Mesenteric fat pad (tissue), 1 donor: Measurements from ENCODE around the gene TNFRSF18. TPM values are rescaled to one million over a fixed set of nuclear protein-coding genes. Genes with fewer than 3 reads are reported as not detected.

Experiments
- DNase-seq: peaks from one replicate; pipeline ENCODE4 v3.0.0-alpha.2; 2020; ENCODE audit warnings: low spot score
- total RNA-seq: library from RNA; stranded (reverse); fragmentation: NEBNext Ultra II Directional; extraction: Animal tissue kit (Norgen Biotek cat#: 25700); gene quantifications from one replicate; pipeline ENCODE4 v1.2.1, GENCODE V29; 2021
- donor health status: DM: yes; HTN: yes; CAD: no.

Gene TNFRSF18
- total RNA-seq, 1 donor from 2014 or later = 0.80 TPM

DNA sequence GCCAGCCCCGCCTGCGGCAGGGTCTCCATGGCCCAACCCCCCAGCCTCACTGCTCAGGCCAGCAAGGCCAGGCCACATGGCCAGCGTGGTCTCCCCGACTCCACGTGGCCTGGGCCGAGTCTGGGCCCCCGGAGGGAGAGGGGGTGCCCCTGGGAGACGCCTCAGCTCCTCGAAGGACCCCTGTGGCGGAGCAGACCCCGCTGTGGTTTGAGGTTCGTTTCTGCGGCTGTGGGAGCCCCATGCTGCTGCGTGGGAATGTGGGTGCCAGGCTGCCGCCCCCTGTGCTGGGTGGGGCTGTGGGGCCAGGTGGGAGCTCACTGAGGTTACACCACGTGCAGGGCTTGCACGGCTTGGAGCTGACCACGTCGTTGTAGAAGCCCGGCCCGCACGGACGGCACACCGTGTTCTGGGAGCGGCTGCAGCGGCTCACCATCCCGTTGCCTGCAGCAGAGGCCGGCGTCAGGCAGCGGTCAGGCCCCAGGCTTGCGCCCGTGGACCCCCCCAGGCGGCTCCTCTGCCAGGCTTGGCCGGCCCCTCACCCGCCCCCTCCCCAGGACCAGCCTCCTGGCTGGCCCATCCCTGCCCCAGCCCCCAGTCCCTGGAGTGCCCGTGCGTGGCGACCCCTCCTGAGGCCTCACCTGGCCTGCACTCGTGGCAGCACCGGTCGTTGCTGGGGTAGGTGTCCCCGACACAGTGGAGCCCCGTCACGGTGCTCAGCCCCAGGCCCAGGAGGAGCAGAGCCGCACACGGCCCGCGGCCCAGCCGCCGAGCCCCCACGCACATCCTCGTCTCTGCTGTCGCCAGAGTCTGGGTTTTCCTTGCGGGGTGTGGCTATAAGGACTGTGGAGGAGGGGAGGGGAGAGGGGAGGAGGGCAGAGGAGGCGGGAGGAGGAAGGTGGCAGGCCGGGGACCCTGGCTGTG, 7.2 kb upstream of the TNFRSF18 start, which contains the start of gene TNFRSF4:
TSS of gene TNFRSF4 (minus strand) at position 809 of the 921 bp plus-strand sequence. CDS start at position 783, 26 bp downstream.
- no peak for DNase-seq

DNA sequence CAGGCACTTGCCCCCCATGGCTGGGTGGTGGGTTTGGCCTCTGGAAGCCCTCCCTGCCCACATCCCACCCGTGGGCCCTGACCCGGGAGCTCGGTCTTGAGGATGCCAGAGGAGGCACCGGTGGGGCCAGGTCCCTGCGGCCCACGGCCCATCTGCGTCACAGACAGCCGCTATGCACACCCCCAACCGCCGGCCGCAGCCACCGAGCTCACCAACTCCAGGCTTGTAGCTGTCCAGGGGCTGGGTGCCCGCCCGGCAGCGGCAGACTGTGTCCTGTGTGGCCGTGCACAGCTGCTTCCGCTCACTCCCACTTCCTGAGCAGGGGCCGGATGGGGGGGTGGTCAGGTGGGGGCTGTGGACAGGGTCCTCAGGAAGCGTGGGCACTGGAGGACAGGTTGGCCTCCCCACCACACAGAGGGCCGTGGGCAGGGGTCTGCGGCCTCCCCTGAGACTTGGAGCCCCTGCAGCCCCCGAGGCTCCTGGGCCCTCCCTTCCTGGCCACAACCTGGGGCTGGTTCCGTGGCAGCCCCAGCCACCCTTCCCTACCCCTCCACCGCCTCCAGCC, 6.5 kb upstream of the TNFRSF18 start:
- DNase-seq = no peak

DNA sequence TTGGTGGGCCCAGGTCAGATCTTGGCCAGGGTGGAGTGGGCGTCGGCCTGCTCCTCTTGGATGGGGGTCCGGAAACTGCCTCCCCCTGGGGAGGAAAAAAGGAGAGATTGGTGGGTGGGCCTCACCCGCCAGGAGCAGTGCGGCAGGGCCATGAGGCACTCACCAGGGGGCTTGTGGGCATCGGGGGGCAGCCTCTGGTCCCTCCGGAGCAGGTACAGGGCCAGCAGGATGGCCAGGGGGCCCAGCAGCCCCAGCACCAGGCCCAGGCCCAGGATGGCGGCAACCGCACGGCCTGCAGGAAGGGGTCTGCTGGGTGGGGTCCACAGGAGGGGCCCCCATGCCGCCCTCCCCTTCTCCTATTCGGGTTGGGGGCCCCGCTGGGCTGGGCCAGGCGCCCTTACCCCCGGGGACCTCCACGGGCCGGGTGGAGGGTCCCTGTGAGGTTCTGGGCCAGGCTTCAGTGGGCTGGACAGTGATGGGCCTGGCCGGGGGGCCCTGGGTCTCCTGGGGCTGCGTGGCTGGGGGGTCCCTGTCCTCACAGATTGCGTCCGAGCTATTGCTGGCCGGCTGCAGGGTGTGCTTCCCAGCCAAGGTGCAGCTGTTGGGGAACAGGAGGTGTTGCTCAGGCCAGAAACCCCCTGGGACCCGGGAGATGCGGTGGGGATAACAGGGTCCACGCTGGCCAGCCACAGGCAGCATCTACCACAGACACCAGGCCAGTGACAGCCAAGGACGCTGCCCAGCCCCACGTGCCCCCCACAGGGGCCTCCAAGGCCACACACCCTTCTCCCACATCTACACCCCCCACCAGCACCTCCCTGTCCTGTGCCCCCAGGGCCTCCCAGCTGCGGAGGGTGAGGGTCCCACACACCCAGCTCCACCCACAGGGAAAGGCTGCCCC, 5.4 kb upstream of the TNFRSF18 start:
- no peak for DNase-seq

DNA sequence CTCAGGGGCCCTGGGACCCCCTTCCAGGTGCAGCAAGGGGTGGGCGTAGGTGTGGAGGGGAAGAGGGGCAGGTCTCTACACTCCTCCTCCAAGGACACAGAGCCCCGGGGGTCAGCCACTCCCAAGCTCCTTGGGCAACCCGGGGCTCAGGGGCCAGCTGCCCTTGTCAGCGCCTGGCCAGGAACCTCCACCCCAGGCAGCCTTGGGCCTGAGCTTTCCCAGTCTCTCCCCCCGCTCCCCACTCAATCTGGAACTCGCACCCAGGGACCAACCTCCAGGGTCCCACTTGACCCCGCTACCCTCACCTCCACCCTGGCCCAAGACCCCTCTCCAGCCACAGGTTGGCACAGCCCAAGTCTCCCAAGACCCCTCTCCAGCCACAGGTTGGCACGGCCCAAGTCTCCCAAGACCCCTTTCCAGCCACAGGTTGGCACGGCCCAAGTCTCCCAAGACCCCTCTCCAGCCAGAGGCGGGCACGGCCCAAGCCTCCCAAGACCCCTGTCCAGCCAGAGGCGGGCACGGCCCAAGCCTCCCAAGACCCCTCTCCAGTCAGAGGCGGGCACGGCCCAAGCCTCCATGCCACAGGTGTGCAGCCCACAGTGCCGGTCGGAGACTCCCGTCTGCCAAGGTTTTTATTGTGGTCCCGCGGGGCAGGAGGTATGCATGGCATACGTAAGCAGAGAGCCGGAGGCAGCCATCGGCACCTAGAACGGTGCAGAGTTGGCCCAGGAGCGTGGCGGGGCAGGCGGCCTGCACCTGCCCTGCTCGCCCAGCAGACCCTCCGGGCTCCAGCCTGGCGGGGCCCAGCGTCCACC, 4.5 kb upstream of the TNFRSF18 start:
- no peak for DNase-seq

DNA sequence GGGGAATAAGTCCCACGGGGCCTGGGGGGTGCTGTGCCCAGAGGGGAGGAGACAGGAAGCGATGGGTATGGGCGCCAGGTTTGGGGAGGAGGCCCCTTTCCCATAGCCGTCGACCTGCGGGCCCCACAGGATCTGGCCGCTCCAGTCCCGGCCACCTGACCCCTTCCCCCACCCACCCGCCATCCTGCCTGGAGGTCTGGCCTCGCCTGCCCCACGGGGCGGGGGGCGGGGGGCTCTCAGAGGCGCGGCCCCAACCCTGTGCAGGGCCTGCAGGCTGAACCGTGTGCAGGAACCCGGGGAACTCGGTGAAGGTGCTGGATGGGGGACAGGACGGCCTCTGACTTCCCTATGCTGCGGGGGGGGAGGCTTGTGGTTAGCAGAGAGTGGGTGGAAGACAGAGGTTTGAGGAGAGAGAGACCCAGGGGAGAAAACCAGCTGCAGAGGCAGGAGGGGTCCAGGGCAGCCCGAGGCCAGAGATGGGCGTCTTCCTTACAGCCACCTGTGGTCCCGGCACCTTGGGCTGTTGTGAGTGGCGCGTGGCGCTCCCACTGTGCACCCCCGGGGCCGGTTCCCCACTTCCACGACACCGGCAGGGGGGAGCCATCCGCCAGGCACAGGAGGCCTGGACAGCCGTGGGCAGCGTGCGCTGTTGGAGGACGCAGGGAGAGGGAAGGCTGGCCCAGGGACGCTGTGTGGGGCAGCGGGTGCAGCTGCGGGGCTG, 2.5 kb upstream of the TNFRSF18 start:
- DNase-seq = no peak

DNA sequence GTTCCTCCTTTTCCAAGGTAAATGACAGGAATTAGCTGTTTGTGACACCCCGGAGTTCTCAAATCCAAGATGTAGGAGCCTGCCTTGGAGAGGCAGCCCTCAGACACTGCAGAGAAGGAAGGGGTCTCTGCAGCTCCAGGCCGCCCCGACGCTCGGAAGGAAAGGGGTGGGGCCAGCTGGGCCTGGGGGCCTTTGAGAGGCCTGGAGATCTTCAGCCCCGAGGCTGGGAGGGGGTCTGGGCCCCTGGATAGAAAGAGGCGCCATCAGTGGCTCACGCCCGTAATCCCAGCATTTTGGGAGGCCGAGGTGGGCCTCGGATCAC, 1.1 kb upstream of the TNFRSF18 start:
- no peak for DNase-seq

DNA sequence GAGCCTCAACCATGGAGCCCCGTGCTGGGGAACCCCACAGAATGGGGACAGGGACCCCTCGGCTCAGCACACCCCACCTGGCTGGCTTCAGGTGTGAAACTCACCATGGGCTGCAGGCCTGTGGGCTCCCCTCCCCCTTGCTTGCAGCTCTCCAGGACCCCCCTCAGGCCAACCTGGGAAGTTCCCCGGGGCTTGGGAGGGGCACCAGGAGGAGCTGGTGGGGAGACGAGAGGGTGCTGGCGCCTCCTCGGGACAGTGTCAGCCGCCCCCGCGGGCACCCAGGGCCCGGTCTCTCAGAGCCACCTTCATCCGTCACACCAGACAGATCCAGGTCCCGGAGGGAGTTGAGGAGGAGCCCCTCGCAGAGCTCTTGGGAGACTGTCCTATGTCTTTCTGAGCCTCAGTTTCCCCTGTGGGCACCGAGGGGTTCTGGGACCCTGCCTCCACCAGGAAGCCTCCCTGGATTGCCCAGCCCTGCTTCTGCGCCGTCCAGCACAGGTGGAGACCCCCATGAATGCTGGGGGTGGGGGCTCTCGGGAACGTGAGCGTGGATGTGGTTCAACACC, 657 bp upstream of the TNFRSF18 start:
- DNase-seq = no peak

DNA sequence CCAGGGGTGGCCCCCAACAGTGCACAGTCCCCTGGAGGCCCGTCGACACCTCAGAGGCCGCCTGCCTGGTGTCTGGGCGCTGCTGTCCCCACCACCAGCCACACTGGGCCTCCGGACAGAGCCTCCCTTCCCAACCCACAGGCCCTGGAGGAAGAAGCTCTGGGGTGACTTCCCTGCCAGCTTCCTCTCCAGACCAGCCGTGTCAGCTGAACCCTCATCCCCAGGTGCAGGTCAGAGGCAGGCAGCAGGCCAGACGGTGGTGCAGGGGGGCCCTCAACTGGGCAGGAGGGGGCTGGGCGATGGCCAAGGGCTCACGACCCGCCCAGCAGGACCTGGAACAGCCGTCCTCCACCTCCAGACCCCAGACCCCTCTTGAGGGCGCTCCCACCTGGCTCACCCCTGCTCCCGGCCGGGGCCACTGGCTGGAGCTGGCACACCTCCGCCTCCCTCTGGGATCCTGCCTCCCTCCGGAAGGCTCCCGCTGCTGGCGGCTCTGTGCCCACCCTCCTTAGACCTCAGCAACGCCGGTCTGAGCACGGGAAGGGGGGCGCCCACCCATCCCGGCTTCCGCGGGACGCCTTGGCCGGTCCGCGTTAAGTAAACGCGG, 520 bp downstream of the TNFRSF18 start:
- no peak for DNase-seq

DNA sequence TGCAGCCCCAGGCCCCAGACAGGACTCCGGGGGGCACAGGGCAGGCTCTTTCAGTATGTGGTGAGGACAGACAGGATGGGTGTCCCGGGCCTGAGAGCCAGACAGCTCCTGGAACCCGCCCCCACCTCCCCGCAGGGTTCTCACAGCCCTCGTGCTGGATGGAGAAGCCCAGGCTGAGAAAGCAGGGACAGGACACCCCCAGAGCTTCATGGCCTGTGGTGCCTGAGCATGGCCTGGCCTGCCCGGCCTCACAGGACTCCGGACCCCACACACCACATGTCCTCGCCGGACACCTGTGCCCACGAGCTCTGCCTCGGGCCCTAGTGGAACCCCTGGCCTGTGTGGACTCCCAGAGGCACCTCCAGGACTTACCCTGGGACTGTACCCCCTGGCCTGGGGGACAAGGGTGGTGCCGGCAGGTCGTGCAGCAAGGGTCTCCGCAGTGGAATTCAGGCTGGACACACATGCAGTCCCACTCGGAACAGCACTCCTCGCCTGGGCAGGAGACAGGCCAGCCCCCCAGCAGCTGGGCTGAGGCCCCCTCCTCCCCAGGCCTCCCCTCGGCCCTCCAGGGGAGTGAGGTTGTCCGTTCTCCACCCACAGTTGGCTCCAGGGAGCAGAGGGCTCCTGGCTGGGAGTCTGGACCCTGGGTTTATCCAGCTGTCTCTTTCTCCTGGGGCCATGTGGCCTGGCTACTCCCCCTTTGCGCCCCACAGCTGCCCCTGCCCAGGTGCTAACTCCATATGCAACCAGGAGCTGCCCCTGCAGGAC, 1.2 kb downstream of the TNFRSF18 start:
- DNase-seq = no peak

DNA sequence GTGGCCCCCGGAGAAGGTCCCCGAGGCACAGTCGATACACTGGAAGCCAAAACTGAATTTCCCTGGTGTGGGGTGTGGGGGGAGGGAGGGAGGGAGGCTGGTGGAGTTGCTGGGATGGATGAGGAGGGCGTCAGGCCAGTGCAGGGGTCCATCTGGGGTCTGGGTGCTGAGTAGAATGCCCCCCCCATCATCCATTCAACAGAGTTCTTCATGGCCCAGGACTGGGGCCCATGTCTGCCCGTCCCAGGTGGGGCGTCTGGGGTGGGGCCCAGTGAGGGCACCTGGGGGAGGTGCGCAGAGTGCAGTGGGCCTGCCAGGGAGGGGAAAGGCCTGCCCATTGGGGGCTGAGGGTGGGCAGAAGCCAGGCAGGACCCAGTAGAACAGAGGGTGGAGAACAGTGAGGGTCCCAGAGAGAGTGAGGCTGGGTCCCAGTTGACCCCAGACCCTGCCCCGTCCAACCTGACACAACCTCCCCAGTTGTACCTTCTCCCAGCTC, 1.9 kb downstream of the TNFRSF18 start:
- no peak for DNase-seq

DNA sequence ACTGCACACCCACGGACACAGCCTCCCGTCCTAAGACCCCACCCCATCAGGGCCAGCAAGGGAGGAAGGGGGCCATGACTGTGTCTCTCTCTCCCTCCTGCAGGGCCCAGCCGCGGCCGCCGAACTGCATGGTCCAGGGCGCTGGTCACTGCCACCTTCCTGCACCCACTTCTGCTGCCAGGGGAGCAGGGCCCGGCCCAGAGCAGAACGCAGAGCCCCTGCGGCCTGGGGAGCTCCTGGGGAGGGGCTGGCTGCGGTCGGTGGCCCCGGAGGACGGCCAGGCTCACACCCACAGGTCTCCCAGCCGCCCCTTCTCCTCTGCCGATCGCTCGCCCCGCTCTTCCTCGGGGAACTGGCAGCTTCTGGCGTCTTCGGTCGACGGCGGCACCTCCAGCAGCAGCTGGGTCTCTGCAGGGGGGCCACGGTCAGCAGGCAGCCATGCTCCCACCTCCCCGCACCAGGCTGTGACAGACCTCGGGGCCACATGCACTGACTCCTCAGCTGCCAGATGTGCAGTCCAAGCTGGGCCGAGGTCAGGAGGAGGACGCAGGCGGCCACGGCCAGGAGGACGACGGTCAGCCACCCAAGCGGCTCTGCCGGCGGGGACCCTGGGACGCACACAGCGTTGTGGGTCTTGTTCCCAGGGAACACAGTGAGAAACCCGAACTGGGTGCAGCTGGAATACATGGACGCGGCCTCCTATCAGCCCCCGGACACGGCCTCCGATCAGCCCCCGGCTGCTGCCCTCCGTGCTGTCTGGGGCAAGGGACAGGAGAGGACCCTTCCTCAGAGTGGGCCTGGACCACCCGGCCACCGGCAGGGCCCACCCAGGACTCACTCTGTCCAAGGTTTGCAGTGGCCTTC, 2.6 kb downstream of the TNFRSF18 start:
- DNase-seq = no peak

DNA sequence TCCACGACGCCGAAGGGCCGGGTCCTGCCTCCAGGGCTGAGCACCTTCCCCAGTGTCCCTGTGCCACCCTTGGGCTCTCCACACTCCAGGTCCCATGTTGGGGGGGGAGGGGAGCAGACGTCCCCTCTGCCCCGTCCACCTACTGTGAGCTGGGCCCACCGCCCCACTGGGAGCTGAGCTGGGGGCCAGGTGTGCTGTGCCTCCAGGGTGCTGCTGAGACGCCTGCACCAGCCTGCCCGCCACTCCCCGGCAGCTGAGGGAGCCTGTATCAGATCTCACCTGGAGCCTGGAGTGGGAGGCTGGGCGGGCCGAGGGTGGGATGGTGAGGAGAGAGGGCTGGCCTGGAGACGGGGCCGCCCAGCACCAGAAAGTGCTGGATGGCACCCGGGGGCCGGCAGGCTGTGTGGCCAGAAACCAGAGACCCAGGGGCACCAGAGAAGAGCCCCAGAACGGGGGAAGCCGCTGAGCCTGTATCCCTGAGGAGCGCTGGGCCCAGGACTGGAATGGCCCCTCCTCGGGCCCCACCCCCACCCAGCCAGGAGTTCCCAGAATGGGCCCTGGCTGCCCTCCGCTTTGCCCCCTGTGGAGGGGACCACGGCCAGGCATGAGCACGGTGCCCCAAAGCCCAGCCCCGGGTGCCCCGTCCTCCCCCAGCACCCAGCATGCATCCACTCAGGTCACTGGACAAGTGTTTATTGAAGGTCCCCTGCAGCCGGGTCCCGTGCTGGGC, 3.4 kb downstream of the TNFRSF18 start:
- no peak for DNase-seq

DNA sequence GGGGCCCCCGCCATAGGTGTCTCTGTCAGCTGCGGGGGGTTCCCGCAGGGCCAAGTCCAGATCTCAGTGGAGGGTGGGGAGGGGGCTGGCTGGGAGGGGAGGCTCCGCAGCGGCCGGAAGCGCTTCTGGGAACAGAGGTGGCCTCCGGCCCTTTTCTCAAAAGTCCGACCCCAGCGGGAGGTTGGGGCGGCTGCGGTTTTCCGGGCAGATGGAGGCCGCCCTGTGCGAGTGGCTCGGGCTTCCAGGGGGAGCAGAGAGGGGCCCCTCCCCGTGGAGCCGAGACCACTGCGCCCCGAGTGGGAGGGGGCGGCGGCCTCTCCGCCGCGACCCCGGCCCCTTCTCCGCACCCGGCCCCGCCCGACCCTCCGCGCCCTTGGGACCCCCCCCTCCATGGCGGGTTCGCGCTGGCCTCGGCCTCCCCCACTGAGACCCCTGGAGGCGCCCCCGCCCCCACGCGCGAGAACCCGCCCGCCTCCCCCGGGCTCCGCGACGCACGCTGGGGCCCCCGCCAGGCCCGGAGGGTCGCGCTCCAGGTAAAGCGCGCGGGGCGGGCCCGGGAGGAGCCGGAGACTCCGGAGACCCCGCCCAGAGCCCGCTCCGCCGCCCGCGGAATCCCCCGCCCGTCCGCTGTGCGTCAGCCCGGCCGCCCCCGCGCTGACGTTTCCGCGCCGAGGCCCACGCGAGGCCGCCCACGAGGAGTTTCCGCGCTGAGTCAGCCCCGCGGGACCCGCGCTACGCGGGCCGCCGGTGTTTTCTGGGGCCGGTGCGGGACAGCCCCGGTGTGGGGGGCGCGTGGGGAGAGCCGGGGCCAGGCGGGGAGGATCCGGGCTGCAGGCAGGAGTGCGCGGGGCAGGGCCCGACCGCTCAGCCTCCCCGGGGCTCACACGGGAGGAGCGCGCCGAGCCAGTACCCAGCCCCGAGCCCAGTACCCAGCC, 5.2 kb downstream of the TNFRSF18 start:
- no peak for DNase-seq

DNA sequence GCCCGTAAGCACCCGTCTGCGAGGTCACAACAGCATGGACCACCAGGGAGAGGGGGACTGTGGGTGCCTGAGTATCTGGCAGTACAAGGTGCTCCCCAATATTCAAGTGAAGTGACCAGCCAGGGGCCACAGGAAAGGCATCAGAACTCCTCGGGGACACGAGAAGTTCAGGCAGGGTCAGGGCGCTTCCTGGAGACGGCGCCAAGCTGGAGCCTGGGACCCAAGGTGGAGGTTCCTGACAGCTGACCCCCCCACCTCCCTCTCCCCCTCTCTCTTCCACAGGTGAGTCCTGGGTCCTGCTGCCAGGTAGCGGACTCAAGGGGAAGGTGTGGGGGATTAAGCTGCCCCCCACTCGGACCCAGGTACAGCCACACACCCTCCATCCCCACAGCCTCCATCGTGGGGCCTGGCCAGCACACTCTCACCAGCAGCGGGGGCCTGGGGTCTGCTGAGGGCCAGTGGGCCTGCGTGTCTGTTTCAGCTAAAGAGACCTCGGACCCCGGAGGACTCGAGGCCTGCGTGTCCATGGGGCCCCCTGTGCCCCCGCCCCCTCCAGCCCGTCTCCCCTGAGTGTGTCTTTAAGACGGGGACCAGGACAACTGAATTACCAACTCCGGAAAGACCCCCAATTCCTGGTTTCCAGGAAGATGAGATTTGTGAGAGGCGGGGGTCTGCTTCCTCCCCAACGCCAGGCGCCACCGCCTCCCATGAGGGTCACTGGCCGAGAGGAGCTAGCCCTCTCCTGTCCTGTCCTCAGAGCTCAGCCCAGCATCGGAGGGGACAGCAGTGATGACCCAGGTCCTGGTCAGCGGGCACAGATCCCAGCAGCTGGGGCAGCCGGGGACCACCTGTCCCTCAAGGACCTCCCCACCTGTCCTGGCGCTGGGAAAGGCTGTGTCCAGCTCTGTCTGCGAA, 6.2 kb downstream of the TNFRSF18 start:
- DNase-seq = no peak
